Upper lobe of left lung (tissue), 4 donors: Measurements from ENCODE around the gene PDE4B.

ENCODE experiments used
- CTCF ChIP-seq, 6 experiments: fragments of 450-650 bp in 4 of 6; fragments of 200-600 bp in 2 of 6; sonication (generic) in 2 of 6; IDR thresholded peaks; one replicate each; pipeline ENCODE4 v1.5.1; 2016 to 2019; ENCODE audit warnings: antibody characterized with exemption in 6 of 6
- EP300 ChIP-seq, 4 donors: sonication (generic); formaldehyde crosslinking; IDR thresholded peaks; one replicate each; pipeline ENCODE4 v1.5.1; 2017; ENCODE audit warnings: antibody characterized with exemption in 4 of 4, control low read depth in 2 of 4
- POLR2A ChIP-seq, 4 donors: fragments of 450-650 bp; IDR thresholded peaks; one replicate each; pipeline ENCODE4 v1.5.1; 2016 to 2017; ENCODE audit warnings: antibody characterized with exemption in 4 of 4, mild to moderate bottlenecking in 2 of 4
- POLR2AphosphoS5 ChIP-seq, 2 donors: sonication (generic); formaldehyde crosslinking; IDR thresholded peaks; one replicate each; pipeline ENCODE4 v1.5.1; 2017; ENCODE audit warnings: antibody characterized with exemption in 2 of 2

GRCh38 chr1:66330722-66331141 lies 538.0 kb downstream of the PDE4B start:
- no peak for TF ChIP-seq EP300 (IDR thresholded peaks at IDR 0.05)
- no peak for TF ChIP-seq CTCF (IDR thresholded peaks at IDR 0.05)
- TF ChIP-seq POLR2A (IDR thresholded peaks at IDR 0.05), result no peak
- no peak for TF ChIP-seq POLR2AphosphoS5 (IDR thresholded peaks at IDR 0.05)
